Liver (tissue), 3 donors: ENCODE measurements around the gene CAGE1.

Source experiments
- FOXA1 ChIP-seq: IDR thresholded peaks from 2 replicates; pipeline ENCODE4 v1.6.1; 2016; ENCODE audit warnings: antibody characterized with exemption
- GABPA ChIP-seq, 2 donors: IDR thresholded peaks in 1 of 2; conservative IDR thresholded peaks in 1 of 2; 2 replicates each; pipeline ENCODE4 v1.6.1; 2016; ENCODE audit warnings: antibody characterized with exemption in 2 of 2, mild to moderate bottlenecking in 1 of 2, moderate library complexity in 1 of 2
- JUND ChIP-seq, 2 donors: IDR thresholded peaks; 2 replicates each; pipeline ENCODE4 v1.6.1; 2016; ENCODE audit warnings: antibody characterized with exemption in 2 of 2
- RAD21 ChIP-seq, 2 donors: IDR thresholded peaks; 2 replicates each; pipeline ENCODE4 v1.6.1; 2016; ENCODE audit warnings: antibody characterized with exemption in 2 of 2, mild to moderate bottlenecking in 2 of 2
- ZBTB33 ChIP-seq: IDR thresholded peaks from 2 replicates; pipeline ENCODE4 v1.6.1; 2016; ENCODE audit warnings: antibody characterized with exemption
- TF ChIP-seq, protein P1 (sequence below): IDR thresholded peaks from 2 replicates; pipeline ENCODE4 v1.6.1; 2016; ENCODE audit warnings: antibody characterized with exemption, mild to moderate bottlenecking
- TF ChIP-seq, protein P2 (sequence below): fragments of 150-350 bp; IDR thresholded peaks from 2 replicates; pipeline ENCODE4 v1.5.1; 2017; ENCODE audit warnings: improper control_type of control experiment, low read depth, low read length; ENCODE audit not compliant: missing input control
- donor health status: healthy.
- donor health status: healthy.

- TF ChIP-seq, protein P1, sequence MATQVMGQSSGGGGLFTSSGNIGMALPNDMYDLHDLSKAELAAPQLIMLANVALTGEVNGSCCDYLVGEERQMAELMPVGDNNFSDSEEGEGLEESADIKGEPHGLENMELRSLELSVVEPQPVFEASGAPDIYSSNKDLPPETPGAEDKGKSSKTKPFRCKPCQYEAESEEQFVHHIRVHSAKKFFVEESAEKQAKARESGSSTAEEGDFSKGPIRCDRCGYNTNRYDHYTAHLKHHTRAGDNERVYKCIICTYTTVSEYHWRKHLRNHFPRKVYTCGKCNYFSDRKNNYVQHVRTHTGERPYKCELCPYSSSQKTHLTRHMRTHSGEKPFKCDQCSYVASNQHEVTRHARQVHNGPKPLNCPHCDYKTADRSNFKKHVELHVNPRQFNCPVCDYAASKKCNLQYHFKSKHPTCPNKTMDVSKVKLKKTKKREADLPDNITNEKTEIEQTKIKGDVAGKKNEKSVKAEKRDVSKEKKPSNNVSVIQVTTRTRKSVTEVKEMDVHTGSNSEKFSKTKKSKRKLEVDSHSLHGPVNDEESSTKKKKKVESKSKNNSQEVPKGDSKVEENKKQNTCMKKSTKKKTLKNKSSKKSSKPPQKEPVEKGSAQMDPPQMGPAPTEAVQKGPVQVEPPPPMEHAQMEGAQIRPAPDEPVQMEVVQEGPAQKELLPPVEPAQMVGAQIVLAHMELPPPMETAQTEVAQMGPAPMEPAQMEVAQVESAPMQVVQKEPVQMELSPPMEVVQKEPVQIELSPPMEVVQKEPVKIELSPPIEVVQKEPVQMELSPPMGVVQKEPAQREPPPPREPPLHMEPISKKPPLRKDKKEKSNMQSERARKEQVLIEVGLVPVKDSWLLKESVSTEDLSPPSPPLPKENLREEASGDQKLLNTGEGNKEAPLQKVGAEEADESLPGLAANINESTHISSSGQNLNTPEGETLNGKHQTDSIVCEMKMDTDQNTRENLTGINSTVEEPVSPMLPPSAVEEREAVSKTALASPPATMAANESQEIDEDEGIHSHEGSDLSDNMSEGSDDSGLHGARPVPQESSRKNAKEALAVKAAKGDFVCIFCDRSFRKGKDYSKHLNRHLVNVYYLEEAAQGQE = peak; percentile 66
- peak; percentile 99 for TF ChIP-seq ZBTB33
- TF ChIP-seq, protein P2, sequence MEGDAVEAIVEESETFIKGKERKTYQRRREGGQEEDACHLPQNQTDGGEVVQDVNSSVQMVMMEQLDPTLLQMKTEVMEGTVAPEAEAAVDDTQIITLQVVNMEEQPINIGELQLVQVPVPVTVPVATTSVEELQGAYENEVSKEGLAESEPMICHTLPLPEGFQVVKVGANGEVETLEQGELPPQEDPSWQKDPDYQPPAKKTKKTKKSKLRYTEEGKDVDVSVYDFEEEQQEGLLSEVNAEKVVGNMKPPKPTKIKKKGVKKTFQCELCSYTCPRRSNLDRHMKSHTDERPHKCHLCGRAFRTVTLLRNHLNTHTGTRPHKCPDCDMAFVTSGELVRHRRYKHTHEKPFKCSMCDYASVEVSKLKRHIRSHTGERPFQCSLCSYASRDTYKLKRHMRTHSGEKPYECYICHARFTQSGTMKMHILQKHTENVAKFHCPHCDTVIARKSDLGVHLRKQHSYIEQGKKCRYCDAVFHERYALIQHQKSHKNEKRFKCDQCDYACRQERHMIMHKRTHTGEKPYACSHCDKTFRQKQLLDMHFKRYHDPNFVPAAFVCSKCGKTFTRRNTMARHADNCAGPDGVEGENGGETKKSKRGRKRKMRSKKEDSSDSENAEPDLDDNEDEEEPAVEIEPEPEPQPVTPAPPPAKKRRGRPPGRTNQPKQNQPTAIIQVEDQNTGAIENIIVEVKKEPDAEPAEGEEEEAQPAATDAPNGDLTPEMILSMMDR = no peak
- TF ChIP-seq GABPA (IDR thresholded peaks at IDR 0.05 in 1 of 2, conservative IDR thresholded peaks at IDR 0.05 in 1 of 2) = peak in 1 of 2 donors; percentile 86
- TF ChIP-seq RAD21 (IDR thresholded peaks at IDR 0.05) = peak; percentile 42 to 49
- peak; percentile 28 for TF ChIP-seq FOXA1
- peak in 1 of 2 donors; percentile 48 for TF ChIP-seq JUND (IDR thresholded peaks at IDR 0.05)
Measured at GRCh38 chr6:7312616-7313504, 76.7 kb downstream of the CAGE1 start, which contains the start of gene SSR1.
